Keratinocyte (primary cell): Measurements from ENCODE around the gene FIZ1.

Source experiments
- EZH2 ChIP-seq: IDR thresholded peaks from one replicate; pipeline ENCODE4 v1.6.1; 2012; ENCODE audit warnings: inconsistent platforms, mild to moderate bottlenecking, low read length, moderate library complexity
- TF ChIP-seq, protein P1 (sequence below), 3 experiments: IDR thresholded peaks in 1 of 3; conservative IDR thresholded peaks in 1 of 3; optimal IDR thresholded peaks in 1 of 3; 2 replicates in 2 of 3; 3 replicates in 1 of 3; pipeline versions ENCODE3 to v1.5.1; 2011; ENCODE audit warnings: low read length in 3 of 3, mild to moderate bottlenecking in 3 of 3, moderate library complexity in 2 of 3, control low read depth in 1 of 3, inconsistent platforms in 1 of 3; ENCODE audit not compliant: insufficient read depth in 2 of 3; ENCODE audit errors: extremely low read depth in 1 of 3

DNA sequence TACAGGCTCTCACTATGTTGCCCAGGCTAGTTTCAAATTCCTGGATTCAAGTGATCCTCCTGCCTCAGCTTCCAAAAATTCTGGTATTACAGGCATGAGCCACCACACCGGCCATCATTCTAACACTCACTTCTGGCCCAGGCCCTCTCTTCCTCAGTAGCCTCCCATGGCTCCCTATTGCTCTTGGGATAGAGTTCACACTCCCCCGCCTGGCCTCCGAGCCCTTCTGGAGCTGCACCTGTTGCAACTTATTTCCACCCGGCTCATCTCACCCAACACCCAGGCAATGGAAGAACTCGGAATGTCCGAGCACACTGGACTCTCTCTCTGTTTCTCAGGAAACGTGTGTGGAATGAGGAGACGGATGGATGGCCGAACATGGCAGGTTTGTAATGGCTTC, 45.0 kb downstream of the FIZ1 start:
- TF ChIP-seq, protein P1, sequence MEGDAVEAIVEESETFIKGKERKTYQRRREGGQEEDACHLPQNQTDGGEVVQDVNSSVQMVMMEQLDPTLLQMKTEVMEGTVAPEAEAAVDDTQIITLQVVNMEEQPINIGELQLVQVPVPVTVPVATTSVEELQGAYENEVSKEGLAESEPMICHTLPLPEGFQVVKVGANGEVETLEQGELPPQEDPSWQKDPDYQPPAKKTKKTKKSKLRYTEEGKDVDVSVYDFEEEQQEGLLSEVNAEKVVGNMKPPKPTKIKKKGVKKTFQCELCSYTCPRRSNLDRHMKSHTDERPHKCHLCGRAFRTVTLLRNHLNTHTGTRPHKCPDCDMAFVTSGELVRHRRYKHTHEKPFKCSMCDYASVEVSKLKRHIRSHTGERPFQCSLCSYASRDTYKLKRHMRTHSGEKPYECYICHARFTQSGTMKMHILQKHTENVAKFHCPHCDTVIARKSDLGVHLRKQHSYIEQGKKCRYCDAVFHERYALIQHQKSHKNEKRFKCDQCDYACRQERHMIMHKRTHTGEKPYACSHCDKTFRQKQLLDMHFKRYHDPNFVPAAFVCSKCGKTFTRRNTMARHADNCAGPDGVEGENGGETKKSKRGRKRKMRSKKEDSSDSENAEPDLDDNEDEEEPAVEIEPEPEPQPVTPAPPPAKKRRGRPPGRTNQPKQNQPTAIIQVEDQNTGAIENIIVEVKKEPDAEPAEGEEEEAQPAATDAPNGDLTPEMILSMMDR (optimal IDR thresholded peaks at IDR 0.05 in 1 of 3, IDR thresholded peaks at IDR 0.05 in 1 of 3, conservative IDR thresholded peaks at IDR 0.05 in 1 of 3; ENCODE audit: extremely low read depth in 1 of 3, insufficient read depth in 2 of 3, low read length in 3 of 3) = no peak
- TF ChIP-seq EZH2 = no peak
